ENCODE results near the gene BHMT2.

Gene BHMT2

DNA sequence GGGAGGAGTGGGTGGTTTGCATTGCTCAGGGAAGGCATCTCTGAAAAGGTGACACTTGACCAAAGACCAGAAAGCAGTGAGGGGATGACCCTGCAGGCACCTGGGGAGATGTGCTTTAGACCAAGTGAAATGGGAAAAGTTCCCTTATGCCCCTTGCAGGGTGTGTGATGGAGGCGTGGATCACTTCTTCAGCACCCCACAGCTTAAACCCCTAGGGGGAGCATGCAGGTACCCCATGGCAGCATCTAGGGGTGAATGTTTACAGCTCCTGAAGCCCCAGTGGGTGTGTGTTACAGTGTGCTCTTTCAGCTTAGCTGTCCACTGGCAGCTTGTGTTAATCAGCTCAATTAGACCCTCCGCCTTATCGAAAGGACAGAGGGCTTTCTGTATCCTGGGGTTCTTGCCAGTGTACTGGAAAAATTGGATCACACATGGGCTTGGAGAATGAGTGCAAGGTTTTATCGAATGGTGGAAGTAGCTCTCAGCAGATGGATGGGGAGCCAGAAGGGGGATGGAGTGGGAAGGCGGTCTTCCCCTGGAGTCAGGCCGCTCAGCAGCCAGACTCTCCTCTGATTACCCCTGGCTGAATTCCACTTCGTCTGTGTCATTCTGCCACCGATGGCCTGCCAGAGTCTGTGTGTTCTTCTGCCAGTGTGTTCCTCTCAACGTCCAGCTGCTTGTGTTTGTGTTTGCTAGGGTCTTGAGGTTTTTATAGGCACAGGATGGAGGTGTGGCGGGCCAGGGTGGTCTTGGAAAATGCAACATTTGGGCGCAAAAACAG, 6.3 kb downstream of the BHMT2 start:
- Histone ChIP-seq H3K27me3 (ENCODE audit: control insufficient read depth, insufficient read depth, low read length) (no peaks in the 10 kb centered on the region), H3K27ac (ENCODE audit: low read depth, low read length) (no peak overlapping the region), H3K4me3 (ENCODE audit: low read length) (no peak overlapping the region), H3K36me3 (ENCODE audit: control insufficient read depth, insufficient read depth, low read length) (no peaks in the 10 kb centered on the region), H3K9ac (ENCODE audit: low read length) (no peak overlapping the region), H3K4me1 (ENCODE audit: control insufficient read depth, insufficient read depth, low read length) (peaks cover 6% of the 10 kb centered on the region)

DNA sequence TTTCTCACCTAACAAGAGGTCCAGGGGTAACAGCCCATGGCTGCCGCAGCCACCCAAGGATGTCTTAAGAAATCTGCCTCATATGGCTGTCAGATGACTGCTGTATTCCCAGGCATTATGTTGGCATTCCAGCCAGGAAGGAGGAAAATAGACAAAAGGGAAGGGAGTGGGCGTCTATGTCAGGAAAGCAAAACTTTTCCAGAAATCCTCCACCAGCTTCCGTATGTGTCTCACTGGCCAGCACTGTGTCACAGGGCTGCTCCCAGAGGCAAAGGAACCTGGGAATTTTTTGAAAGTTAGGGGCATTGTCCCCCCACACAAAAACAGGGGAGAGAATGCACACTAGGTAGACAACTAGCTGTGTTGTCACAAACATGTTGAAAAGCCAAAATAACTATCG, 7.3 kb downstream of the BHMT2 start:
- Histone ChIP-seq H3K4me1 (ENCODE audit: control insufficient read depth, insufficient read depth, low read length) (peaks cover 6% of the 10 kb centered on the region), H3K27me3 (ENCODE audit: control insufficient read depth, insufficient read depth, low read length) (no peaks in the 10 kb centered on the region), H3K36me3 (ENCODE audit: control insufficient read depth, insufficient read depth, low read length) (no peaks in the 10 kb centered on the region), H3K27ac (ENCODE audit: low read depth, low read length) (no peak overlapping the region), H3K4me3 (ENCODE audit: low read length) (no peak overlapping the region), H3K9ac (ENCODE audit: low read length) (no peak overlapping the region)

DNA sequence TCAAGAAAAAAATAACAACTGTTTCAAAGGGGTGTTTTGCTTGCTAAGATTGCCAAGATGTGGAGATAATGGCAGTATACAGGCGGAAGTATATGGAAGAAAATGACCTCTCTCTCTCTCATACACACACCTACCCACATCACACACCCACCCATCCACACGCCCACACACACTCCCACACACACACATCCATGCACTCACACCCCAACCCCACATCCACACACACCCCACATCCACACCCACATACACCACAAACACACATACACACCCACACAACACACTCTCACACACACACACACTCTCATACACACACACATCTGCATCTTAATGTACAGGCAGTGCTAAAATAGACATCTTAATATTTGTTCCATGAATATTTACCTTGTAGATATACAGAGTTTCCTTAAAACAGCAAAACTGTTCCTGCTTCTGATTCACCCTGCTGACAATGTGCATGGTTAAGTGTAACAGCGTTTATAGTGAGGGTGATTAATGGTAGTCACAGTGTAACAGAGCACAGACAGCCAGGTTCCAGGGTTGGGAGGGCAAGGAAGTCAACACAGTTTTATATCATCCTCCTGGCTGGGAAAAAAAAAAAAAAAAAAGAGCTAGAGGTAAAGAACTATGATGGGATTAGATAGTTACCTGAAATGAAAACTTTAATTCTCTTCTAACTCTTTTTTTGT, 8.3 kb downstream of the BHMT2 start:
- H3K27me3 ChIP-seq (ENCODE audit: control insufficient read depth, insufficient read depth, low read length): no peaks in the 10 kb centered on the region
- no peak overlapping the region for H3K9ac ChIP-seq (ENCODE audit: low read length)
- peaks cover 6% of the 10 kb centered on the region for H3K4me1 ChIP-seq (ENCODE audit: control insufficient read depth, insufficient read depth, low read length)
- H3K36me3 ChIP-seq (ENCODE audit: control insufficient read depth, insufficient read depth, low read length): no peaks in the 10 kb centered on the region
- H3K4me3 ChIP-seq (ENCODE audit: low read length): no peak overlapping the region
- H3K27ac ChIP-seq (ENCODE audit: low read depth, low read length): peak overlapping the region; percentile 35

GRCh38 chr5:79080804-79081203, 11.2 kb downstream of the BHMT2 start:
- Histone ChIP-seq H3K36me3 (ENCODE audit: control insufficient read depth, insufficient read depth, low read length) (no peaks in the 10 kb centered on the region), H3K4me3 (ENCODE audit: low read length) (no peak overlapping the region), H3K27me3 (ENCODE audit: control insufficient read depth, insufficient read depth, low read length) (no peaks in the 10 kb centered on the region), H3K27ac (ENCODE audit: low read depth, low read length) (no peak overlapping the region), H3K9ac (ENCODE audit: low read length) (no peak overlapping the region), H3K4me1 (ENCODE audit: control insufficient read depth, insufficient read depth, low read length) (peaks cover 6% of the 10 kb centered on the region)

- H3K4me1 ChIP-seq (ENCODE audit: control insufficient read depth, insufficient read depth, low read length): peaks cover 6% of the 10 kb centered on the region
- no peaks in the 10 kb centered on the region for H3K36me3 ChIP-seq (ENCODE audit: control insufficient read depth, insufficient read depth, low read length)
- H3K9ac ChIP-seq (ENCODE audit: low read length): no peak overlapping the region
- no peak overlapping the region for H3K4me3 ChIP-seq (ENCODE audit: low read length)
- no peak overlapping the region for H3K27ac ChIP-seq (ENCODE audit: low read depth, low read length)
- H3K27me3 ChIP-seq (ENCODE audit: control insufficient read depth, insufficient read depth, low read length): no peaks in the 10 kb centered on the region
These were observed 12.2 kb downstream of the BHMT2 start for GRCh38 chr5:79081779-79082178.

GRCh38 chr5:79086116-79086515, 16.5 kb downstream of the BHMT2 start:
- H3K36me3 ChIP-seq (ENCODE audit: control insufficient read depth, insufficient read depth, low read length): no peaks in the 10 kb centered on the region
- no peaks in the 10 kb centered on the region for H3K27me3 ChIP-seq (ENCODE audit: control insufficient read depth, insufficient read depth, low read length)
- no peak overlapping the region for H3K9ac ChIP-seq (ENCODE audit: low read length)
- no peak overlapping the region for H3K27ac ChIP-seq (ENCODE audit: low read depth, low read length)
- H3K4me3 ChIP-seq (ENCODE audit: low read length): no peak overlapping the region
- peaks cover 5% of the 10 kb centered on the region for H3K4me1 ChIP-seq (ENCODE audit: control insufficient read depth, insufficient read depth, low read length)

GRCh38 chr5:79088507-79088906, 18.9 kb downstream of the BHMT2 start:
- Histone ChIP-seq H3K4me1 (ENCODE audit: control insufficient read depth, insufficient read depth, low read length) (peaks cover 5% of the 10 kb centered on the region), H3K36me3 (ENCODE audit: control insufficient read depth, insufficient read depth, low read length) (no peaks in the 10 kb centered on the region), H3K27me3 (ENCODE audit: control insufficient read depth, insufficient read depth, low read length) (peaks cover 2% of the 10 kb centered on the region), H3K4me3 (ENCODE audit: low read length) (no peak overlapping the region), H3K27ac (ENCODE audit: low read depth, low read length) (no peak overlapping the region), H3K9ac (ENCODE audit: low read length) (no peak overlapping the region)

GRCh38 chr5:79091064-79091463, 21.5 kb downstream of the BHMT2 start:
- Histone ChIP-seq H3K27ac (ENCODE audit: low read depth, low read length) (no peak overlapping the region), H3K4me3 (ENCODE audit: low read length) (no peak overlapping the region), H3K27me3 (ENCODE audit: control insufficient read depth, insufficient read depth, low read length) (peaks cover 2% of the 10 kb centered on the region)

GRCh38 chr5:79093762-79094161, 24.2 kb downstream of the BHMT2 start:
- no peak overlapping the region for H3K27ac ChIP-seq (ENCODE audit: low read depth, low read length)
- H3K9ac ChIP-seq (ENCODE audit: low read length): no peak overlapping the region
- H3K36me3 ChIP-seq (ENCODE audit: control insufficient read depth, insufficient read depth, low read length): no peaks in the 10 kb centered on the region
- H3K4me3 ChIP-seq (ENCODE audit: low read length): no peak overlapping the region
- H3K4me1 ChIP-seq (ENCODE audit: control insufficient read depth, insufficient read depth, low read length): peaks cover 5% of the 10 kb centered on the region
- H3K27me3 ChIP-seq (ENCODE audit: control insufficient read depth, insufficient read depth, low read length): peaks cover 2% of the 10 kb centered on the region

More at GRCh38 chr5:79091064-79091463, 21.5 kb downstream of the BHMT2 start:
- H3K9ac ChIP-seq (ENCODE audit: low read length): no peak overlapping the region
- no peaks in the 10 kb centered on the region for H3K36me3 ChIP-seq (ENCODE audit: control insufficient read depth, insufficient read depth, low read length)
- peaks cover 5% of the 10 kb centered on the region for H3K4me1 ChIP-seq (ENCODE audit: control insufficient read depth, insufficient read depth, low read length)

GRCh38 chr5:79105868-79106267, 36.3 kb downstream of the BHMT2 start:
- Histone ChIP-seq H3K4me1 (ENCODE audit: control insufficient read depth, insufficient read depth, low read length) (peaks cover 5% of the 10 kb centered on the region), H3K36me3 (ENCODE audit: control insufficient read depth, insufficient read depth, low read length) (no peaks in the 10 kb centered on the region), H3K4me3 (ENCODE audit: low read length) (no peak overlapping the region), H3K27me3 (ENCODE audit: control insufficient read depth, insufficient read depth, low read length) (no peaks in the 10 kb centered on the region), H3K9ac (ENCODE audit: low read length) (no peak overlapping the region), H3K27ac (ENCODE audit: low read depth, low read length) (no peak overlapping the region)

- Histone ChIP-seq H3K9ac (ENCODE audit: low read length) (no peak overlapping the region), H3K4me1 (ENCODE audit: control insufficient read depth, insufficient read depth, low read length) (peaks cover 5% of the 10 kb centered on the region), H3K4me3 (ENCODE audit: low read length) (no peak overlapping the region), H3K36me3 (ENCODE audit: control insufficient read depth, insufficient read depth, low read length) (no peaks in the 10 kb centered on the region), H3K27me3 (ENCODE audit: control insufficient read depth, insufficient read depth, low read length) (peaks cover 6% of the 10 kb centered on the region), H3K27ac (ENCODE audit: low read depth, low read length) (no peak overlapping the region)
These were observed 37.6 kb downstream of the BHMT2 start for GRCh38 chr5:79107020-79107796.

GRCh38 chr5:79108086-79108485, 38.5 kb downstream of the BHMT2 start:
- Histone ChIP-seq H3K27ac (ENCODE audit: low read depth, low read length) (no peak overlapping the region), H3K36me3 (ENCODE audit: control insufficient read depth, insufficient read depth, low read length) (no peaks in the 10 kb centered on the region), H3K27me3 (ENCODE audit: control insufficient read depth, insufficient read depth, low read length) (peaks cover 6% of the 10 kb centered on the region), H3K4me1 (ENCODE audit: control insufficient read depth, insufficient read depth, low read length) (peaks cover 5% of the 10 kb centered on the region), H3K9ac (ENCODE audit: low read length) (no peak overlapping the region), H3K4me3 (ENCODE audit: low read length) (no peak overlapping the region)

Measured in rectal smooth muscle tissue (tissue), 1 donor.